ENCODE data around the gene GPX4. TPM values are rescaled to one million over a fixed set of nuclear protein-coding genes. Genes with fewer than 3 reads are reported as not detected.

The GPX4 gene
- total RNA-seq, 1 donor from 2014 or later, result 210 TPM

- Mint-ChIP-seq H3K4me3 (ENCODE audit: unreplicated experiment) (no peak overlapping the region), H3K9me3 (ENCODE audit: unreplicated experiment) (peaks cover 15% of the 10 kb centered on the region), H3K36me3 (ENCODE audit: unreplicated experiment) (peaks cover 16% of the 10 kb centered on the region), H3K27me3 (ENCODE audit: unreplicated experiment) (peaks cover 15% of the 10 kb centered on the region), H3K27ac (ENCODE audit: unreplicated experiment) (no peak overlapping the region), H3K4me1 (ENCODE audit: low read depth, unreplicated experiment) (peaks cover 12% of the 10 kb centered on the region)
- no peak for DNase-seq
- no peak for TF ChIP-seq CTCF (IDR thresholded peaks at IDR 0.05; ENCODE audit: partially characterized antibody, unreplicated experiment)
Measured at GRCh38 chr19:1140272-1141027, 36.7 kb downstream of the GPX4 start.

- Mint-ChIP-seq H3K4me3 (ENCODE audit: unreplicated experiment) (no peak overlapping the region), H3K27ac (ENCODE audit: unreplicated experiment) (no peak overlapping the region), H3K4me1 (ENCODE audit: low read depth, unreplicated experiment) (peaks cover 10% of the 10 kb centered on the region), H3K36me3 (ENCODE audit: unreplicated experiment) (peaks cover 16% of the 10 kb centered on the region), H3K27me3 (ENCODE audit: unreplicated experiment) (peaks cover 20% of the 10 kb centered on the region), H3K9me3 (ENCODE audit: unreplicated experiment) (peaks cover 13% of the 10 kb centered on the region)
- TF ChIP-seq CTCF (IDR thresholded peaks at IDR 0.05; ENCODE audit: partially characterized antibody, unreplicated experiment), result no peak
- no peak for DNase-seq
Measured at GRCh38 chr19:1141944-1142343, 38.1 kb downstream of the GPX4 start.

GRCh38 chr19:1143828-1144399 lies 40.1 kb downstream of the GPX4 start:
- Mint-ChIP-seq H3K27ac (ENCODE audit: unreplicated experiment) (no peak overlapping the region), H3K36me3 (ENCODE audit: unreplicated experiment) (peaks cover 16% of the 10 kb centered on the region), H3K9me3 (ENCODE audit: unreplicated experiment) (peaks cover 9% of the 10 kb centered on the region), H3K4me3 (ENCODE audit: unreplicated experiment) (no peak overlapping the region), H3K27me3 (ENCODE audit: unreplicated experiment) (peaks cover 20% of the 10 kb centered on the region), H3K4me1 (ENCODE audit: low read depth, unreplicated experiment) (peaks cover 8% of the 10 kb centered on the region)
- no peak for TF ChIP-seq CTCF (IDR thresholded peaks at IDR 0.05; ENCODE audit: partially characterized antibody, unreplicated experiment)
- DNase-seq, result no peak

GRCh38 chr19:1144741-1145140 lies 40.9 kb downstream of the GPX4 start:
- H3K27ac Mint-ChIP-seq (ENCODE audit: unreplicated experiment), result peak overlapping the region; percentile 31
- H3K27me3 Mint-ChIP-seq (ENCODE audit: unreplicated experiment), result peaks cover 17% of the 10 kb centered on the region
- H3K9me3 Mint-ChIP-seq (ENCODE audit: unreplicated experiment), result peaks cover 8% of the 10 kb centered on the region
- H3K4me3 Mint-ChIP-seq (ENCODE audit: unreplicated experiment), result peak overlapping the region; percentile 34
- peaks cover 16% of the 10 kb centered on the region for H3K36me3 Mint-ChIP-seq (ENCODE audit: unreplicated experiment)
- no peak for DNase-seq
- peaks cover 8% of the 10 kb centered on the region for H3K4me1 Mint-ChIP-seq (ENCODE audit: low read depth, unreplicated experiment)
- no peak for TF ChIP-seq CTCF (IDR thresholded peaks at IDR 0.05; ENCODE audit: partially characterized antibody, unreplicated experiment)

Measured in glutamatergic neuron (in vitro differentiated cells).